Sigmoid colon (tissue), 7 donors: ENCODE results near the gene SIRT6. TPM values are rescaled to one million over a fixed set of nuclear protein-coding genes. Genes with fewer than 3 reads are reported as not detected.

Experiments
- DNase-seq: peaks from one replicate; pipeline ENCODE4 v3.0.0-alpha.2; 2019
- H3K27ac ChIP-seq, 4 donors: fragments of 200-600 bp; sonication (generic); one replicate each; pipeline ENCODE4 v1.5.1; 2016 to 2019; ENCODE audit warnings: mild to moderate bottlenecking in 1 of 4
- H3K27me3 ChIP-seq, 3 donors: fragments of 200-600 bp; sonication (generic); one replicate each; pipeline ENCODE4 v1.5.1; 2019; ENCODE audit warnings: mild to moderate bottlenecking in 1 of 3
- H3K36me3 ChIP-seq, 4 donors: fragments of 200-600 bp; sonication (generic); one replicate each; pipeline ENCODE4 v1.5.1; 2016 to 2019
- H3K4me1 ChIP-seq, 4 donors: fragments of 200-600 bp; sonication (generic); one replicate each; pipeline ENCODE4 v1.5.1; 2017 to 2019
- H3K4me3 ChIP-seq, 4 donors: fragments of 200-600 bp; sonication (generic); one replicate each; pipeline ENCODE4 v1.5.1; 2017 to 2019; ENCODE audit warnings: mild to moderate bottlenecking in 2 of 4, moderate library complexity in 1 of 4
- H3K9me3 ChIP-seq, 4 donors: fragments of 200-600 bp in 3 of 4; sonication (generic) in 3 of 4; one replicate each; pipeline versions ENCODE4 v1.5.1 to v1.6.1; 2013 to 2019
- EP300 ChIP-seq, 4 donors: sonication (generic); formaldehyde crosslinking; IDR thresholded peaks; one replicate each; pipeline ENCODE4 v1.6.1; 2017; ENCODE audit warnings: antibody characterized with exemption in 4 of 4
- POLR2A ChIP-seq, 2 donors: fragments of 450-650 bp; IDR thresholded peaks; one replicate each; pipeline ENCODE4 v1.6.1; 2016; ENCODE audit warnings: antibody characterized with exemption in 2 of 2, mild to moderate bottlenecking in 2 of 2, moderate library complexity in 2 of 2
- POLR2AphosphoS5 ChIP-seq, 4 donors: sonication (generic); formaldehyde crosslinking; IDR thresholded peaks; one replicate each; pipeline ENCODE4 v1.6.1; 2017; ENCODE audit warnings: antibody characterized with exemption in 4 of 4
- WGBS, 2 donors: extraction: QIAGEN DNeasy Blood & Tissue Kit; methylation state at CpG; one replicate each; pipeline ENCODE4 v1.1.7; 2013; 5-methylcytosine and 5-hydroxymethylcytosine counted together
- intact Hi-C: fragments of 100-400 bp; cut with DNase I; formaldehyde crosslinking; loops from one replicate; pipeline ENCODE4 v1.15.1; 2023
- polyA plus RNA-seq, 3 donors: library from polyadenylated mRNA; stranded (reverse); fragments of 200-250 nt; gene quantifications; one replicate each; pipeline ENCODE4 v1.2.3, GENCODE V29; 2013
- total RNA-seq, 4 donors: library from RNA; depleted of rRNA; stranded (reverse); fragments of >200 nt; gene quantifications; one replicate each; pipeline ENCODE4 v1.1.0, GENCODE V29; 2016
- TF ChIP-seq, protein P1 (sequence below), 4 experiments: fragments of 450-650 bp in 3 of 4; fragments of 200-600 bp in 1 of 4; IDR thresholded peaks; one replicate each; pipeline ENCODE4 v1.5.1; 2016 to 2019; ENCODE audit warnings: antibody characterized with exemption in 4 of 4, mild to moderate bottlenecking in 3 of 4, moderate library complexity in 2 of 4
- donor health status: healthy with polysubstance abuse.
- donor health status: Bipolar disorder and iron deficiency.
- donor health status: healthy.

The SIRT6 gene
- total and polyA plus RNA-seq, 7 donors, result 10.3 to 132 (median 23.5) TPM

- intact Hi-C loops, result no loop called here
- no peak overlapping the region for H3K27ac ChIP-seq
- peaks cover 0 to 7% (median 3%) of the 10 kb centered on the region in 4 donors for H3K4me1 ChIP-seq
- peaks cover 0 to 31% (median 4%) of the 10 kb centered on the region in 3 donors for H3K27me3 ChIP-seq
- no peaks in the 10 kb centered on the region for H3K9me3 ChIP-seq
- WGBS, 2 donors, result 84 to 90% methylated on average over 41 of the region's 41 CpGs
- no peak overlapping the region for H3K4me3 ChIP-seq
- DNase-seq, result no peak
- no peak for TF ChIP-seq POLR2A (IDR thresholded peaks at IDR 0.05)
- TF ChIP-seq, protein P1, sequence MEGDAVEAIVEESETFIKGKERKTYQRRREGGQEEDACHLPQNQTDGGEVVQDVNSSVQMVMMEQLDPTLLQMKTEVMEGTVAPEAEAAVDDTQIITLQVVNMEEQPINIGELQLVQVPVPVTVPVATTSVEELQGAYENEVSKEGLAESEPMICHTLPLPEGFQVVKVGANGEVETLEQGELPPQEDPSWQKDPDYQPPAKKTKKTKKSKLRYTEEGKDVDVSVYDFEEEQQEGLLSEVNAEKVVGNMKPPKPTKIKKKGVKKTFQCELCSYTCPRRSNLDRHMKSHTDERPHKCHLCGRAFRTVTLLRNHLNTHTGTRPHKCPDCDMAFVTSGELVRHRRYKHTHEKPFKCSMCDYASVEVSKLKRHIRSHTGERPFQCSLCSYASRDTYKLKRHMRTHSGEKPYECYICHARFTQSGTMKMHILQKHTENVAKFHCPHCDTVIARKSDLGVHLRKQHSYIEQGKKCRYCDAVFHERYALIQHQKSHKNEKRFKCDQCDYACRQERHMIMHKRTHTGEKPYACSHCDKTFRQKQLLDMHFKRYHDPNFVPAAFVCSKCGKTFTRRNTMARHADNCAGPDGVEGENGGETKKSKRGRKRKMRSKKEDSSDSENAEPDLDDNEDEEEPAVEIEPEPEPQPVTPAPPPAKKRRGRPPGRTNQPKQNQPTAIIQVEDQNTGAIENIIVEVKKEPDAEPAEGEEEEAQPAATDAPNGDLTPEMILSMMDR (IDR thresholded peaks at IDR 0.05), result no peak
- no peak for TF ChIP-seq EP300 (IDR thresholded peaks at IDR 0.05)
- no peak for TF ChIP-seq POLR2AphosphoS5 (IDR thresholded peaks at IDR 0.05)
- H3K36me3 ChIP-seq, result peaks cover 0 to 42% (median 5%) of the 10 kb centered on the region in 4 donors
Observed at GRCh38 chr19:4174895-4175668, 7.3 kb downstream of the SIRT6 start.

GRCh38 chr19:4174213-4174894, 8.0 kb downstream of the SIRT6 start:
- DNase-seq, result no peak
- no peak for TF ChIP-seq EP300 (IDR thresholded peaks at IDR 0.05)
- no peak for TF ChIP-seq POLR2AphosphoS5 (IDR thresholded peaks at IDR 0.05)
- TF ChIP-seq, protein P1 (IDR thresholded peaks at IDR 0.05), result no peak
- no peak for TF ChIP-seq POLR2A (IDR thresholded peaks at IDR 0.05)
- H3K27ac ChIP-seq, result no peak overlapping the region
- 58 to 75% methylated on average over 21 of the region's 21 CpGs for WGBS, 2 donors
- H3K27me3 ChIP-seq, result peaks cover 0 to 31% (median 4%) of the 10 kb centered on the region in 3 donors
- no peak overlapping the region for H3K4me3 ChIP-seq
- H3K36me3 ChIP-seq, result peaks cover 0 to 42% (median 5%) of the 10 kb centered on the region in 4 donors
- H3K9me3 ChIP-seq, result no peaks in the 10 kb centered on the region
- peaks cover 0 to 7% (median 3%) of the 10 kb centered on the region in 4 donors for H3K4me1 ChIP-seq
- intact Hi-C loops, result no loop called here

- WGBS, 2 donors, result 13 to 35% methylated on average over 11 of the region's 11 CpGs
- peaks cover 0 to 37% (median 5%) of the 10 kb centered on the region in 4 donors for H3K36me3 ChIP-seq
- no peak for TF ChIP-seq POLR2AphosphoS5 (IDR thresholded peaks at IDR 0.05)
- no peak for TF ChIP-seq EP300 (IDR thresholded peaks at IDR 0.05)
- intact Hi-C loops, result no loop called here
- no peak overlapping the region for H3K27ac ChIP-seq
- H3K4me3 ChIP-seq, result no peak overlapping the region
- no peaks in the 10 kb centered on the region for H3K9me3 ChIP-seq
- DNase-seq, result no peak
- peaks cover 0 to 31% (median 4%) of the 10 kb centered on the region in 3 donors for H3K27me3 ChIP-seq
- H3K4me1 ChIP-seq, result peaks cover 0 to 7% (median 3%) of the 10 kb centered on the region in 4 donors
Observed at GRCh38 chr19:4173479-4174212, 8.7 kb downstream of the SIRT6 start.

DNA sequence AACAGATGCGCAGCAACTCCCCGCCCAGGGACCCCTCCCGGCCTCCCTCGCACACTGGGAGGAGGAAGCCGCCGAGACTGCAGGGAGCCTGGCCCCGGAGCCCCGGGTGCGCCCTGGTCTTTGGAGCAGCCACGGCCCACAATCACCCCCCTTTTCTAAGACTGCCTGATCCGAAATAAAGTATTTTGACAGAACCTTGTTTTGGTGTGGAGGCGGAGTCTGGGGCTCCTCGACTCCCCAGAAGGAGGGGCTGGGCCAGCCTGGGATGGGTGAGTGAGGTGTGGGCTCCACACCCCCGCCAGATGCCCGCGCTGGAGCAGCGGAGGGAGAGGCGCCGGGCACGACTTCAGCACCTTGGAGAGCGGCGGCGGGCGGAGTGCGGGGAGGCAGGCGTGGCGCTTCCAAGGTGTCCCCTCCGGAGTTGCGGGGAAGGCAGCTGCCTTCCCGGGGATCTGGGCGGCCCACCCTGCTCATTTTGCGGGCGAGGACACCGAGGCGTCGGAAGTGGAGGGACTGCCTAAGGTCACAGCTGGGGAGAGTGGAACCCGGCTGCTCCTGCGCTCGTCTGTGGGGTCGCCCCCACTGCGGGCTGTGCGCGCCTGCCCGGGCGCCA, 9.4 kb downstream of the SIRT6 start:
- Histone ChIP-seq H3K4me1 (peaks cover 0 to 7% (median 3%) of the 10 kb centered on the region in 4 donors), H3K27ac (no peak overlapping the region), H3K9me3 (no peaks in the 10 kb centered on the region), H3K36me3 (peaks cover 0 to 30% (median 5%) of the 10 kb centered on the region in 4 donors), H3K27me3 (peaks cover 0 to 31% (median 4%) of the 10 kb centered on the region in 3 donors), H3K4me3 (no peak overlapping the region)
- DNase-seq, result no peak
- WGBS, 2 donors, result 4 to 6% methylated on average over 45 of the region's 45 CpGs
- TF ChIP-seq, protein P1 (IDR thresholded peaks at IDR 0.05), result no peak
- no peak for TF ChIP-seq EP300 (IDR thresholded peaks at IDR 0.05)
- TF ChIP-seq POLR2A (IDR thresholded peaks at IDR 0.05), result no peak
- TF ChIP-seq POLR2AphosphoS5 (IDR thresholded peaks at IDR 0.05), result no peak
- intact Hi-C loops, result no loop called here
